ENCODE results near the gene ASPDH.

- TF ChIP-seq POLR2A (IDR thresholded peaks at IDR 0.05; ENCODE audit: low read depth, low read length) = no peak
- TF ChIP-seq POLR2AphosphoS5 (IDR thresholded peaks at IDR 0.05; ENCODE audit: low read depth, low read length) = 0 out of 2 replicates have a peak, but pooled peaks have one; percentile 11
- no peak for TF ChIP-seq TAF1 (IDR thresholded peaks at IDR 0.05; ENCODE audit: low read depth, low read length)
These were observed 30.8 kb downstream of the ASPDH start for GRCh38 chr19:50482916-50483315.

Measured in GM12891 (cell line).